ENCODE data around the gene FAXDC2. TPM values are rescaled to one million over a fixed set of nuclear protein-coding genes. Genes with fewer than 3 reads are reported as not detected.

Gene FAXDC2
- total and polyA plus RNA-seq, 2 of the 8 experiments (the other 6 are each of a cell fraction or from before 2014, with no cell fraction given): 3.7 to 5.9 TPM

GRCh38 chr5:154831451-154831850 lies 19.0 kb downstream of the FAXDC2 start (continued):
- no peak for TF ChIP-seq CHD7 (IDR thresholded peaks at IDR 0.05; ENCODE audit: insufficient replicate concordance, low read length)
- no peak for TF ChIP-seq CEBPB (IDR thresholded peaks at IDR 0.05; ENCODE audit: low read depth, low read length)
- TF ChIP-seq CHD2 (IDR thresholded peaks at IDR 0.05; ENCODE audit: low read length): no peak
- TF ChIP-seq TBP (IDR thresholded peaks at IDR 0.05; ENCODE audit: low read depth, low read length): no peak
- TF ChIP-seq POU5F1 (IDR thresholded peaks at IDR 0.05; ENCODE audit: low read depth, low read length): no peak
- TF ChIP-seq YY1 (IDR thresholded peaks at IDR 0.05; ENCODE audit: low read depth, low read length): no peak
- no peak for TF ChIP-seq JUND (IDR thresholded peaks at IDR 0.05; ENCODE audit: low read length)
- no peak for TF ChIP-seq ATF3 (IDR thresholded peaks at IDR 0.05; ENCODE audit: insufficient read depth, low read depth, low read length)
- TF ChIP-seq SIX5 (IDR thresholded peaks at IDR 0.05; ENCODE audit: low read depth, low read length): no peak
- TF ChIP-seq POLR2AphosphoS5 (IDR thresholded peaks at IDR 0.05; ENCODE audit: low read depth, low read length): no peak
- no peak for TF ChIP-seq HDAC6 (IDR thresholded peaks at IDR 0.05; ENCODE audit: low read depth, low read length)
- TF ChIP-seq PHF8 (conservative IDR thresholded peaks at IDR 0.05; ENCODE audit: low read depth, low read length): no peak
